ENCODE measurements around the gene PPP6R2.
A peak's percentile ranks its signal among the peaks of the same experiment; 100 is the strongest.
"Not testable (repeated sequence)": the region's sequence is repeated elsewhere in the genome, so short reads cannot be mapped to it uniquely, and the experiment has no call there.

Gene PPP6R2

DNA sequence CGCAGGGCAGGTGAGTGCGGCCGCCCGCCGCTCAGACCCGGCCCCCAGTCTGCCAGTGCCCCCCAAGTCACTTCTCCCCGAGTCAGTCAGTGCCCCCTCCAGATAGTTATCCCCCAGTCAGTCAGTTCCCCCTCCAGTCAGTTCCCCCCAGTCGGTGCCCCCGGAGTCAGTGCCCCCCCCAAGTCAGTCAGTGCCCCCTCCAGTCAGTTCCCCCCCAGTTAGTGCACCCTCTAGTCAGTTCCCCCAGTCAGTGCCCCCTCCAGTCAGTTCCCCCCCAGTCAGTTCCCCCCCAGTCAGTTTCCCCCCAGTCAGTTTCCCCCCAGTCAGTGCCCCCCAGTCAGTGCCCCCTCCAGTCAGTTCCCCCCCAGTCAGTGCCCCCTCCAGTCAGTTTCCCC lies 411 bp downstream of the PPP6R2 start:
- DNase-seq (ENCODE audit: low read depth in 2 of 2): no peak

DNA sequence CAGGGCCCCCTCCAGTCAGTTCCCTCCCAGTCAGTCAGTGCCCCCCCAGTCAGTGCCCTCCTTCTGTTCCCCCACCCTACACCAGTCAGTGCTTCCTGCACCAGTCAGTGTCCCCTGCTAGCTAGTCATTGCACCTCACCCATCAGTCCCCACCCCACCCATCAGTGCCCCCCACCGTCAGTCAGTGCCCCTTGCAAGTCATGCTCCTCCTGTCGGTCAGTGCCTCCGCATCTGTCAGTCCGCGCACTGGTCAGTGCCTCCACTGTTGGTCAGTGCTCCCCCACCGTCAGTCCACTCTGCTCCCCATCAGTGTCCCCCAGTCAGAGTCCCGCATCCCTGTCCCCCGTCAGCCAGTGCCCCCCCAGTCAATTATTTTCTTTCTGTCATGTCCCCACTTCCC lies 3.3 kb downstream of the PPP6R2 start:
- DNase-seq (ENCODE audit: low read depth in 2 of 2): no peak

DNA sequence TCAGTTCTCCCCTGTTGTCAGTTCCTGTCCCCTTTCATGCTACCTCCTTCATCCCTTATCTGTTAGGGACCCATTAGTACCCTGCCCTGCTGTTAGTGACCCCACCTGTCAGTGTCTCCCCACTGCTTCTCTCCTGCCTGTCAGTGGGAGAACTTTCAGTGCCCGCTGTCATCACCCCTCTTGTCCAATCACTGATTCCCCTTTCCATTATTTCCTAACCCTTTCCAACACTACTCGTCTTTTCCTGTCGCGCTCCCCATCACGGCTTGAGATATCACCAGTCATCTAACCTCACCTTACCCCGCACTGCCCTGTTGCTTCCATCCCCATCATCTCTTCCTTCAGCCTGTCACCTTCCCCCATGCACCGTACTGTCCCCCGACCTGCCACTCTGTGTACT lies 4.0 kb downstream of the PPP6R2 start:
- DNase-seq (ENCODE audit: low read depth in 2 of 2): no peak

DNA sequence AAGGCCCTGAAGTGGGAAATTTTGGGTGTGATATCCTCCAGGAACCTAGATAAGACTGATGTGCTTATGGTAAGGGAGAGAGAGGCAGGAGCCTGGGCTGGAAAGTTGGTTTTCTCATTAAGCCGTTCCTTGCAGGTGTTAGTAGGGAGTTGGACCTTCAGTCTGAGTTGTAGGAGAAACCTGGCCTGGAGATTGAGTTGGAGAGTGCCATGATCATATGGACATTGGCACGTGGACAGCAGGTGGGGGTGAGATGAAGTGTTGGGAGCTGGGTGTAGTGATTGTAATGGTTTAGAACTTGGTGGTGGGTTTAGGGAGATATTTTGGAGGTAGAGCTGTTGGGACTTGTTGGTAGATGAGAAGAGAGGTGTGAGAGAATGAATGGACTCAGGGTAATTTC lies 4.9 kb downstream of the PPP6R2 start:
- no peak for DNase-seq (ENCODE audit: low read depth in 2 of 2)

DNA sequence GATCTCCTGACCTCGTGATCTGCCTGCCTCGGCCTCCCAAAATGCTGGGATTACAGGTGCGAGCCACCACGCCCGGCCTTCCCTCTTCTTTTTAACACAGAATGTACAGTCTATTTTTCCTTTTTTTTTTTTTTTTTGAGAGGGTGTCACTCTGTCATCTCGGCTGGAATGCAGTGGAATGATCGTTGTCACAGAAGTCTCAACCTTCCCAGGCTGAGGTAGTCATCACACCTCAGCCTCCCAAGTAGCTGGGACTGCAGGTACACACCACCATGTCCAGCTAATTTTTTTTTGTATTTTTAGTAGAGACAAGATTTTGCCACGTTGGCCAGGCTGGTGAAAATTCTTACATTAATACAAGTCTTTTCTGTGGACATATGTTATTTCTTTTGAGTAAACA lies 13.1 kb downstream of the PPP6R2 start:
- no peak for DNase-seq (ENCODE audit: low read depth in 2 of 2)

DNA sequence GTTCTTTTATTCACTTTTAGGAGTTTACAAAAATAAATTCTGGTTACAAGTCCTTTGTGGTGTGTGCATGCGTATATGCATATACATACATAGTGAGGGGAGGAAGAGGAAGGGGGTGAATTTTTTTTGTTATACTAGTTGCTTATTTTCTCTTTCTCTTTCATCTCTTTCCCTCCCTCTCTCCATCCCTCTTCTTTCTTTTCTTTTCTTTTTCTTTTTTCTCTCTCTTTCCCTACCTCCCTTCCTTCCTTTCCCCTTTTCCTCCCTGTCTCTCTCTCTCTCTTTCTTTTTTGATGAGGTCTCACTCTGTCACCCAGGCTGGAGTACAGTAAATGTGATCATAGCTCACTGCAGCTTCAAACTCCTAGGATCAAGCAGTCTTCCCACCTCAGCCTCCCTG lies 14.1 kb downstream of the PPP6R2 start:
- no peak for DNase-seq (ENCODE audit: low read depth in 2 of 2)

DNA sequence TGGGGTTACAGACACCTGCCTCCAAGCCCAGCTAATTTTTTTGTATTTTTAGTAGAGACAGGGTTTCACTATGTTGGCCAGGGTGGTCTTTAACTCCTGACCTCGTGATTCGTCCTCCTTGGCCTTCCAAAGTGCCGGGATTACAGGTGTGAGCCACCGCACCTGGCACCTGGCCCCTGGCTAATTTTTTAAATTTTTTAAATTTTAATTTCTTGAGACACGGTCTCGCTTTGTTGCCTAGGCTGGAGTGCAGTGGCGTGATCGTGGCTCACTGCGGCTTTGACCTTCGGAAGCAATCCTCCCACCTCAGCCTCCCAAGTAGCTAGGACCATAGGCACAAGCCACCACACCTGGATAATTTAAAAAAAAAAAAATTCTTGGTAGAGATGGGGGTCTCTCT lies 14.6 kb downstream of the PPP6R2 start:
- no peak for DNase-seq (ENCODE audit: low read depth in 2 of 2)

DNA sequence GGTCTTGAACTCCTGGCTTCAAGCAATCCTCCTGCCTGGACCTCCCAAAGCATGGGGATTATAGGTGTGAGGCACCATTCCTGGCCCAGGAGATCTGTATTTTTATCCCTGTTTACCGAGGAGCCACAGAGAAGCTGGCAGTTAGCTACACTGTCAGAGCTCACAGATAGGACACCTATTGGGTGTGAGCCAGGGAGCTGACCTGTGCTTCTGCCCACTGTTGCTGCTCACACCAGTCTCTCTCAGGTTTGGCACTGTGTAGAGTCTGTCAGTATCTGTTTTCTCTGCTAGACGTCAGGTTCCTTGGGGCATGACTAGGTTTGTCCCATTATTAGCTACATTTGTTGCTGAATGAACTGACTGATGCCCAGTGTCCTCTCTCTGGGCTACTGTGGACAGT lies 17.5 kb downstream of the PPP6R2 start:
- no peak for DNase-seq (ENCODE audit: low read depth in 2 of 2)

DNA sequence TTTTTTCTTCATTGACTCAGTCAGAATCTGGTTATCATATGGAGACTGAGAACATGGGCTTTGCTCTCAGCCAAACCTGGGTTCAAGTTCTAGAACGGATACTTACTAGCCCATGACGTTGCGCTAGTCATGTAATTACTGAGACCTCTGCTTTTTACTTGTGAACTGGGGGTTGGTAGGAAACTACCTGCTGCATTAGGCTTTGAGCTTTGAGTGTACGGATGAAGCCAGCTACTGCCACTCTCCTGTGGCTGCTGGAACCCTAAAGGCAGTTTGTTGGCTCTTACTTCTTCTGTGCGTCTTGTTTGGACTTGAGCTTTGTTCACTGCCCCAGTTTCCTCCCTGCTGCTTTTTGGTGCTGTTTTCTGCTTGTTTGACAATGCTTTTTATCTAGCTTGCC lies 18.1 kb downstream of the PPP6R2 start:
- no peak for DNase-seq (ENCODE audit: low read depth in 2 of 2)

DNA sequence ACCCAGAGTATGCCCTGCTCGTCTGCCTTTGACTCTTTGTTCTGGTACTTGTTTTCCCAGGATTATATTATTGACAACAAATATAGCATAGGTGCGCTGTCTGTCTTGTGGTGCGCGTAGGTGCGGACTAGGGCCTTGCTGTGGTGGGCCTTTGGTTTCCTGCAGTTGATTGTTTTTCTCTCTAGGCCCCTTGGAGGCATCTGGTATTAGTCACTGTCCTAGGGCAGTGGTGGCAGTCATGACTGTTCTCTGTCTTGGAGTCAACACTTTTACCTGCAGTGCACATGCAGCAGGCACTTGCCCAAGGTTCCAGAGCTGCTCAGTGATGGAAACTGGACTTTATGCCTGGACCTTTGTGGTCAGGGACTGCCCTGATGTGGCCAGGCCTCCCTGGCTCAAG lies 18.6 kb downstream of the PPP6R2 start:
- peak in 1 of 2 donors; percentile 28 for DNase-seq (ENCODE audit: low read depth in 2 of 2)

DNA sequence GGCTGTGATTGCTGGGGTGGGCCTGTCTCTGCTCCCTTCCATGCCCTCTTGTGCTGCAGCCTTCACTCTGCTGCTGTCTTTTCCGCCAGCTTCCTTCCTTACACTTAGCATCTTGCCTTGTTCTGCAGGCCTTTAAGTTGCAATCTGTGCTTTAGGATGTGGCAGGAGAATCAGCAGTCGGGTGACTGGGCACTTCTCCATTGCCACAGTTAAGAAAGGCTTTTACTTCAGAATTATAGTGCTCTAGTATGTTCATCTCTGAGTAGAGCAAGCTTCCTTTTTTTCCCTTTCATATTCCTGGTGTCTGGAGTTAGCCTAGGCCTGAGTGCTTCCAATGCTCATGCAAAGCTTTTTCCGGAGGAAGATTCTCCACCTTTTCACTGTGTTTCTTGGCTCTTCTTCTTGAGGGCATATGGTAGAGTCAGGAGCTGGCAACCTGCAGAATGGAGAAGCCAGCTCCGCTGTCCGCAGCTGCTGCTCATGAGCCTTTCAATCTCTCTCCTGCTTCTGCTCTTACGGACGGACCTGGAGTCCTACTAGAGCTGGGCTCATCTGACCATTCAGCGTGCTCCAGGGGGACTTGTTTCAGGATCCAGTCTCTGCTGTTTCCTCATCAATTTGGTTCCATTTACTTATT lies 20.2 kb downstream of the PPP6R2 start:
- no peak for DNase-seq (ENCODE audit: low read depth in 2 of 2)

DNA sequence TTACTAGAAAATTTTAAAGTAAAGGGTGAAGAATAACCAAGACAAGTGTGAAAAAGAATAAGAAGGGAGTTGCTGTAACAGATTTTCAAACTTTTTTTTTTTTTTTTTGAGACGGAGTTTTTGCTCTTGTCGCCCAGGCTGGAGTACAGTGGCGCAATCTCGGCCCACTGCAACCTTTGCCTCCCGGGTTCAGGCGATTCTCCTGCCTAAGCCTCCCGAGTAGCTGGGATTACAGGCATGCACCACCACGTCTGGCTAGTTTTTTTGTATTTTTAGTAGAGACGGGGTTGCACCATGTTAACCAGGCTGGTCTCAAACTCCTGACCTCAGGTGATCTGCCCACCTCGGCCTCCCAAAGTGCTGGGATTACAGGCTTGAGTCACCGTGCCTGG lies 20.7 kb downstream of the PPP6R2 start:
- not testable (repeated sequence) for DNase-seq (ENCODE audit: low read depth in 2 of 2)

DNA sequence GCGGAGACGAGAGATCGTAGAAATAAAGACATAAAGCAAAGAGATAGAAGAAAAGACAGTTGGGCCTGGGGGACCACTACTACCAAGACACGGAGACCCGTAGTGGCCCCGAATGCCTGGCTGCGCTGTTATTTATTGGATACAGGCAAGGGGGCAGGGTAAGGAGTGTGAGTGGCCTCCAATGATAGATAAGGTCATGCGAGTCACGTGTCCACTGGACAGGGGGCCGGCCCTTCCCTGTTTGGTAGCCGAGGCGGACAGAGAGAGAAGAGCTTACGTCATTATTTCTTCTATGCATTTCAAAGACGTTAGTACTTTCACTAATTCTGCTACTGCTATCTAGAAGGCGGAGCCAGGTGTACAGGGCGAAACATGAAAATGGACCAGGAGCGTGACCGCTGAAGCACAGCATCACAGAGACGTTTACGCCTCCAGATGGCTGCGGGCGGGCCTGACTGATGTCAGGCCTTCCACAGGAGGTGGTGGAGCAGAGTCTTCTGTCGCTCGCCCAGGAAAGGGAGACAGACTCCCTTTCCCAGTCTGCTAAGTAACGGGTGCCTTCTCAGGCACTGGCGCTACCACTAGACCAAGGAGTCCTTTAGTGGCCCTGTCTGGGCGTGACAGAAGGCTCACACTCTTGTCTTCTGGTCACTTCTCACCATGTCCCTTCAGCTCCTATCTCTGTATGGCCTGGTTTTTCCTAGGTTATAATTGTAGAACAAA lies 24.8 kb downstream of the PPP6R2 start:
- no peak for DNase-seq (ENCODE audit: low read depth in 2 of 2)

DNA sequence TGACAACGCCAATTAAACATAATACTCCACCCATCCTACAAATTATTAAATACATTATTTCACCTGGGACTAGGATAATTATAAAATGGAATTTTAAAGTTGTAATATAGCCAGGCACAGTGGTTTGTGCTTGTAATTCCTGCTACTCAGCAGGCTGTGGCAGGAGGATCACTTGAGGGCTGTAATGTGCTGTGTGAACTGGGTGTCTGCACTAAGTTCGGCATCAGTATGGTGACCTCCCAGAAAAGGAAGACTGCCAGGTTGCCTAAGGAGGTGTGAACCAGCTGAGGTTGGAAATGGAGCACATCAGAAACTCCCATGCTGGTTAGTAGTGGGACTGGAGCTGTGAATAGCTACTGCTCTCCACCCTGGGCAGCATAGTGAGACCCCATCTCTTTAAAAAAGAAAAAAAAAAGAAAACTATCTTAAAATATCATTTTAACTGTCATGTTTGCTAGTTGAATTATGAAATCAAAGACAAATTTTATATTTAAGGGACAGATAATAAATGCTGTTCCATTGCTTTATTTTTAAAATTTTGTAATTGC lies 28.0 kb downstream of the PPP6R2 start:
- DNase-seq (ENCODE audit: low read depth in 2 of 2): no peak

DNA sequence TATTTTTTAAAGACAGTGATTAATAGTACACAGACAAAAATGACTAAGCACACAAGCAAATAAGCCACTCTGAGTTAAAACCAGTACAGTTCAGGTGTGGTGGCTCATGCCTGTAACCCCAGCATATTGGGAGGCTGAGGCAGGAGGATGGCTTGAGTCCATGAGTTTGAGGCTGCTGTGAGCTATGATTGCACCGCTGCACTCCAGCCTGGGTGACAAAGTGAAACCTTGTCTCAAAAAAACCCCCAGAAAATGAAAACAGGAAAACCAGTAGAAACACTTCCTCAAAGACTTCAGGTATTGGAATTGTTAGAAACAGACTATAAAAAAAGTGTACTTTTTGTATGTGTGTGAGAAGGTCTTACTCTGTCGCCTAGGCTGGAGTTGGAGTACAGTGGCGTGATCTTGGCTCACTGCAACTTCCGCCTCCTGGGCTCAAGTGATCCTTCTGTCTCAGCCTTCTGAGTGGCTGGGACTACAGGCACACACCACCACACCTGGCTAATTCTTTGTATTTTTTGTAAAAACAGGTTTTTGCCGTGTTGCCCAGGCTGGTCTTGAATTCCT lies 33.0 kb downstream of the PPP6R2 start:
- DNase-seq (ENCODE audit: low read depth in 2 of 2): no peak

DNA sequence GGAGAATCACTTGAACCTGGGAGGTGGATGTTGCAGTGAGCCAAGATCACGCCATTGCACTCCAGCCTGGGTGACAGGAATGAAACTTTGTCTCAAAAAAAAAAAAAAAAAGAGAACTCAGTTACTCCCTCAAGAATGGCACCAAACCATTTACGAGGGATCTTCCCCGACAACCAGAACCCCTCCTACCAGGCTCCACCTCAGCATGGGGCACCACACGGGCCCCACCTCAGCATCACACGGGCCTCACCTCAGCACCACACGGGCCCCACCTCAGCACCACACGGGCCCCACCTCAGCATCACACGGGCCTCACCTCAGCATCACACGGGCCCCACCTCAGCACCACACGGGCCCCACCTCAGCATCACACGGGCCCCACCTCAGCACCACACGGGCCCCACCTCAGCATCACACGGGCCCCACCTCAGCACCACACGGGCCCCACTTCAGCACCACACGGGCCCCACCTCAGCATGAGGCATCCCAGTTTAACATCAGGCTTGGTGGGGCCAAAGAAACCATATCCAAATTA lies 38.0 kb downstream of the PPP6R2 start:
- not testable (repeated sequence) for DNase-seq (ENCODE audit: low read depth in 2 of 2)

DNA sequence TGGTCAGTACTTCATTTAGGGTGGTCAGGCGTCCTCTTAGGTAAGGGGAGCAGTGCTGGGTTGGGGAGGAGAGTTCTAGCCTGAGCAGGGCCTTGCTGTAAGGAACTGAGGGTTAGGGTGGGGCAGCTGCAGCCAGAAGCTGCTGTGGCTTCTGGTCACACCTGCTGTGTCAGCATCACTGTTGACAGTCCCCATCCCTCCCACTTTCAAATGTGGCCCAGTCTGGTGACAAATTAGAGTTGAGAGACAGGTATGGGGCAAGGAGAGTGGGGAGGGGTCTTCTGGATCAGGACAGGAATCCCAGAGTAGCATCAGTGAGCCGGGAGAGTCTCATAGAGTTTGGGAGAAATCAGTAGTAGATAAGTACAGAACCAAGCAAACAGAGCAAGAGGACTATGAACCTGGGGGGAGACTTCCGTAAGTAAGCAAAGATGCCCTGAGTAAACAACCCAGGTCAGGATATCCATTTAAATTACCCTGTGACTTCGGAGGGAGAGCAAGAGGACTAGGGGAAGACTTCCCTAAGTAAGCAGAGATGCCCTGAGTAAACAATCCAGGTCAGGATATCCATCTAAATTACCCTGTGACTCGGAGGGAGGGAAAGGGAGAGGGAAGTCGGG lies 53.7 kb downstream of the PPP6R2 start:
- no peak for DNase-seq (ENCODE audit: low read depth in 2 of 2)

DNA sequence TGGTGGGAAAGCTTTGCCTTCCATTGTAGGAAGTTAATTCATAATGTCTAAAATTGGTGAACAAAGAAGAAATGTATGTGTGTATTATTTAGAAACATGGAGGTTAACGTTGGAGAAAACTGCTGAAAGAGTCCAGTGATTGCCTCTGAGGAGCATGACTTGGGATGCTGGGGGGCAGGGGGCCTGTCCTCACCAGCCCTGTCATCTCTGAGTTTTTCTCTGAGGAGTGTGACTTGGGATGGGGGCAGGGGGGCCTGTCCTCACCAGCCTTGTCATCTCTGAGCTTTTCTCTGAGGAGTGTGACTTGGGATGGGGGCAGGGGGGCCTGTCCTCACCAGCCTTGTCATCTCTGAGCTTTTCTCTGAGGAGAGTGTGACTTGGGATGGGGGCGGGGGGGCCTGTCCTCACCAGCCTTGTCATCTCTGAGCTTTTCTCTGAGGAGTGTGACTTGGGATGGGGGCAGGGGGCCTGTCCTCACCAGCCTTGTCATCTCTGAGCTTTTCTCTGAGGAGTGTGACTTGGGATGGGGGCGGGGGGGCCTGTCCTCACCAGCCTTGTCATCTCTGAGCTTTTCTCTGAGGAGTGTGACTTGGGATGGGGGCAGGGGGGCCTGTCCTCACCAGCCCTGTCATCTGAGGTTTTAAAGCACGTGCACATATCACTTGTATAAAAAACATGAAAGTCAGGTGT lies 54.4 kb downstream of the PPP6R2 start:
- DNase-seq (ENCODE audit: low read depth in 2 of 2): peak in 1 of 2 donors; percentile 44

DNA sequence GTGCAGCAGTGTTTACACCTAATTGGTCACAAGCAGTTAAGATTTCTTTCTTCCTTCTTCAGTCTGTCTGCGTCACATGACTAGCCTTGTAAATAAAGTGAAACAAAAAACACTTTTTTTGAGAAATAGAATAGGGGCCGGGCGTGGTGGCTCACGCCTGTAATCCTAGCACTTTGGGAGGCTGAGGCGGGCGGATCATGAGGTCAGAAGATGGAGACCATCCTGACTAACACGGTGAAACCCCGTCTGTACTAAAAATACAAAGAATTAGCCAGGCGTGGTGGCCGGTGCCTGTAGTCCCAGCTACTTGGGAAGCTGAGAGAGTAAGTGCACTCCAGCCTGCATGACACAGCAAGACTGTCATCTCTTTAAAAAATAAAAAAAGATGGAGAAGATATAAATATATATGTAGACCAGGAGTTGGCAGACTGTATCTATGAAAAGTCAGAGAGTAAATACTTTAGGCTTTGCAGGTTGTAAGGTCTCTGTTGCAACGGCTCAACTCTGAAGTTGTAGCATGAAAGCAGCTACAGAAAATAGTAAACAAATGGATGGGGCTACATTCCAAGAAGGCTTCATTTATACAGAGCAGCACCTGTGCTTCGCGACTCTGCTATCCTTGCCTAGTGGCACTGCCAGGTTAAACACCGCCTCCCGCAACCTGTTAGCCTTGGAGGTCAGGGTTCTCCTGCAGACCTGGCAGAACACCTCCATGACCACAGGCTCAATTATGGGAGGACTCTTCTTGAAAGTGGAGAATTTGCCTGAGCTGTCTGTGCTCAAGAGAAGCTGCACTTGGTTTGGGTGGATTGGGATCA lies 55.9 kb downstream of the PPP6R2 start:
- no peak for DNase-seq (ENCODE audit: low read depth in 2 of 2)

DNA sequence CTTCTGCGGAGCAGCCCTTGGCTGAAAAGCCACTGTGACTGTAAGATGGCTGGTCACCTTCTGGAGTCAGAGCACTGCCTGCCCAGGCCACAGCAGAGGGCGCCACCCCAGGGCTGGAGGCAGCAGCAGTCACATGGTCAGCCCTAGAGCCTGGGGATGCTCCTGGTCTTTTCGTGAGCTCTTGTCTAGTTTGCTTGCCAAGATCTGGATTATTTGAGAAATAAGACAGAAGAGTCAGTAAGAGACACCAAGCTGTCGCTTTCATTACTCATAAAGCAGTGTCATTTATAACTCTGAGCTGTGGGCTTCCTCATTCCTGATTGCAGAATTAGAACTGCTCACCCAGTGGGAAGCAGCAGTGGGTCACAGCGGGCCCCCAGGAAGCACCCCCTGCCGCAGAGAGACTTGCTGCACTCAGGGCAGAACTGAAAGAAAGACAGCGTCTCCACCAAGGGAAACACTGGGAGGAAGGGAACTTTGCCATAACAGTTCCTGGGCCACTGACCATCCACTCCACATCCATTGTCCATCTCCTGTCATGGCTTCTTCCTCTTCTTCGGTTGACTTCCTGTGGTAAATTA lies 56.7 kb downstream of the PPP6R2 start:
- peak; percentile 5 to 8 for DNase-seq (ENCODE audit: low read depth in 2 of 2)

DNA sequence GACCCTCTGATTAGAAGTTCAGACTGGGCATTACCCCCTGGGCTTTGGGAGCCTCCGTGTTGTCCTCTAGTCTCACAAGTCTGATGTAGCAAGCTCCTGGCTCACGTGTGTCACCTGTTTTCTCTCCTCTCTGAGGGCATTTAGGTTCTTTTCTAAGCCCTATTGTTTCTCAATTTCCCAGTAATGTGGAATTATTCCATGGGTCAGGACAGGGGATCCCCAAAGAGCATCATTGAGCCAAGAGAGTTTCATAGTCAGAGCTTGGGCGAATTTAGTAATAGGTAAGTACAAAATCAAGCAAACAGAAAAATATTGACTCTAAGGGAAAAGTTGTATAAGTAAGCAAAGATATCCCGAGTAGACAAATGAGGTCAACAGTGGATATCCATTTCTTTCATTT lies 57.3 kb downstream of the PPP6R2 start:
- no peak for DNase-seq (ENCODE audit: low read depth in 2 of 2)
